C4-2B (cell line): Measurements from ENCODE around the gene TMEM88.

Experiments
- H3K27ac ChIP-seq: fragments of 450-650 bp; 2 replicates; pipeline ENCODE4 v1.5.1; 2017
- ZFX ChIP-seq: fragments of 450-650 bp; IDR thresholded peaks from 2 replicates; pipeline ENCODE4 v1.6.1; 2017
- TF ChIP-seq, protein P1 (sequence below): fragments of 450-650 bp; conservative IDR thresholded peaks from 2 replicates; pipeline ENCODE4 v1.5.1; 2017; ENCODE audit warnings: mild to moderate bottlenecking

TMEM88 gene

DNA sequence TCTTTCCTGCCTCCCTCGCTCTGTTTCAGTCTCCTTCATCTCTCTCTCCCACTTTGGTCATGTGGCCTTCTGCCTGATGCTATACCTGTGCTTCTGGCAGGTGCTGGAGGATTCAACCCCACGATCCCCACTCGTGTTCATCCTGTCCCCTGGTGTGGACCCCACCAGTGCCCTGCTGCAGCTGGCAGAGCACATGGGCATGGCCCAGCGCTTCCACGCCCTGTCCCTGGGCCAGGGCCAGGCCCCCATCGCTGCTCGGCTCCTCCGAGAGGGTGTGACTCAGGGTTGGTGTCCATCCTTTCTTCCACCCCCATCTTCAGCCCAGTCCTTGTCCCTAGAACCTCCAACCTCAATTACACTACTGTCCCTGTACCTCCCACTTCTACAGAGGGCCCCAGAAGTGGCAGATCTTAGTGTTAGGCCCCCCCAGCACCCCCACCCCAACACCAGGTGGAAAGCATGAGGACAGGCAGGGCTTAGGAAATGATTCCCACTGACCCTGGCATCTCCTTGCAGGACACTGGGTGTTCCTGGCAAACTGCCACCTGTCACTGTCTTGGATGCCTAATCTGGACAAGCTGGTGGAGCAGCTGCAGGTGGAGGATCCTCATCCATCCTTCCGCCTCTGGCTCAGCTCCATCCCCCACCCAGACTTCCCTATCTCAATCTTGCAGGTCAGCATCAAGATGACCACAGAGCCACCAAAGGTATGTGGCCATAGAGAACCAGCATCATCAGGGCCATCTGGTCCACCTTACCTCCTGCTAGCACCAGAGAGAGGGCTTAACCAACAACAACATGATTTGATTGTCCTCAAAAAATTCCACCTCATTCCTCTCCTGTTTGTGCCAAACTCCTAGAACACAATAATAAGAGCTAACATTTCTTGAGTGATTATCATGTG is 30.6 kb upstream of the TMEM88 start:
- no peak overlapping the region for H3K27ac ChIP-seq

DNA sequence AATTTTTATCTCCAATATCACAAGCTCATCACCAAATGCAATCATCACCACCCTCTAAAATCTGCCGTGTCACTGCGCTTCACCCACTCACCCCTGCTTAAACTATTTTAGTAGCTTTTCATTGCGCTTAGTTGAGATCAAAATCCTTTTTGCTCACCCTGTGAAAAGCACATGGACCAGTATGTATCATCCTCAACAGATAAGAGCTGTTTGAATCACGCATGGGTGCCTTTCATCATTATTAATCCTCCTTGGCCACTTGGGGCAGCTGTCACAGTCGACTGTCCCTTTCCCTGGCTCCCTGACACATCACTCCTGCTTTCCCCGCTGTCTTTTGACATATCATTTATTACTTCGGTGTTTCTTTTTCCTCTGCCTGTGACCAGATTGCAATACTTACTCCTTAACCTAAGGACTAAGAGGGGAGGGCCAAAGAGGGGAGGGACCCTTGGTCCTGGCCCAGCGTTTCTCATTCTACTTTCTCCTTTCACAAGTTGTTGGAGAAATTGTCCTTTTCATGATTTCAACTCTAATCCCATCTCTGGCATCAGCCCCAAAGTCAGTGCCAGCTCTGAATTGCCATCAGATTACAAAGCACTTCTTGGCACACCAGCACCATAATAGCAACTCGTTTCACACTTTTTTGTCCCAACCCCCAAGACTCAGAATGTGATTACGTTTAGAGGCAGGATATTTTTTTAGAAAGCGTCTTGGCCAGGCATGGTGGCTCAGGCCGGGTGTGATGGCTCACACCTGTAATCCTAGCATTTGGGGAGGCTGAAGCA is 29.5 kb upstream of the TMEM88 start:
- TF ChIP-seq, protein P1, sequence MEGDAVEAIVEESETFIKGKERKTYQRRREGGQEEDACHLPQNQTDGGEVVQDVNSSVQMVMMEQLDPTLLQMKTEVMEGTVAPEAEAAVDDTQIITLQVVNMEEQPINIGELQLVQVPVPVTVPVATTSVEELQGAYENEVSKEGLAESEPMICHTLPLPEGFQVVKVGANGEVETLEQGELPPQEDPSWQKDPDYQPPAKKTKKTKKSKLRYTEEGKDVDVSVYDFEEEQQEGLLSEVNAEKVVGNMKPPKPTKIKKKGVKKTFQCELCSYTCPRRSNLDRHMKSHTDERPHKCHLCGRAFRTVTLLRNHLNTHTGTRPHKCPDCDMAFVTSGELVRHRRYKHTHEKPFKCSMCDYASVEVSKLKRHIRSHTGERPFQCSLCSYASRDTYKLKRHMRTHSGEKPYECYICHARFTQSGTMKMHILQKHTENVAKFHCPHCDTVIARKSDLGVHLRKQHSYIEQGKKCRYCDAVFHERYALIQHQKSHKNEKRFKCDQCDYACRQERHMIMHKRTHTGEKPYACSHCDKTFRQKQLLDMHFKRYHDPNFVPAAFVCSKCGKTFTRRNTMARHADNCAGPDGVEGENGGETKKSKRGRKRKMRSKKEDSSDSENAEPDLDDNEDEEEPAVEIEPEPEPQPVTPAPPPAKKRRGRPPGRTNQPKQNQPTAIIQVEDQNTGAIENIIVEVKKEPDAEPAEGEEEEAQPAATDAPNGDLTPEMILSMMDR, result peak; percentile 64
- TF ChIP-seq ZFX, result no peak
- H3K27ac ChIP-seq, result peak overlapping the region; percentile 7; the same call in 1 of the 2 replicates

More for the DNA sequence above, 30.6 kb upstream of the TMEM88 start:
- no peak for TF ChIP-seq ZFX

DNA sequence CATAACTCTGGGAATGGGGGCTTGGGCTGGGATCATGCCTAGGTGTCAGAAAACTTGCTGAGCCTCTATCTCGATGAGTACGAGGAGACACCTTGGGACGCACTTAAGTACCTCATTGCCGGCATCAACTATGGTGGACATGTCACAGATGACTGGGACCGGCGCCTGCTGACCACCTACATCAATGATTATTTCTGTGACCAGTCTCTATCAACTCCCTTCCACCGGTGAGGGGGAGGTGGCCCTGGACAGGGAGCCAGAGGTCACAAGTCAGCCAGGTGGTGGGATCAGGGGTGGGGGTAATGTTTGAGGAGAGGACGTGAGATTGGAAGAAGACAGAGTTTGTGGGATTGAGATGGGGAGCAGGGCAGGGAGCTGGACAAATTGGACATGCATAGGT is 24.2 kb upstream of the TMEM88 start:
- TF ChIP-seq ZFX, result no peak
- TF ChIP-seq, protein P1, result no peak
- no peak overlapping the region for H3K27ac ChIP-seq

- TF ChIP-seq, protein P1, result no peak
- no peak for TF ChIP-seq ZFX
- no peak overlapping the region for H3K27ac ChIP-seq
These were observed 23.6 kb upstream of the TMEM88 start for GRCh38 chr17:7831233-7831632.

GRCh38 chr17:7832431-7832830 is 22.4 kb upstream of the TMEM88 start:
- no peak for TF ChIP-seq ZFX
- TF ChIP-seq, protein P1, result no peak
- H3K27ac ChIP-seq, result peak overlapping the region; percentile 100; the same call in 1 of the 2 replicates

DNA sequence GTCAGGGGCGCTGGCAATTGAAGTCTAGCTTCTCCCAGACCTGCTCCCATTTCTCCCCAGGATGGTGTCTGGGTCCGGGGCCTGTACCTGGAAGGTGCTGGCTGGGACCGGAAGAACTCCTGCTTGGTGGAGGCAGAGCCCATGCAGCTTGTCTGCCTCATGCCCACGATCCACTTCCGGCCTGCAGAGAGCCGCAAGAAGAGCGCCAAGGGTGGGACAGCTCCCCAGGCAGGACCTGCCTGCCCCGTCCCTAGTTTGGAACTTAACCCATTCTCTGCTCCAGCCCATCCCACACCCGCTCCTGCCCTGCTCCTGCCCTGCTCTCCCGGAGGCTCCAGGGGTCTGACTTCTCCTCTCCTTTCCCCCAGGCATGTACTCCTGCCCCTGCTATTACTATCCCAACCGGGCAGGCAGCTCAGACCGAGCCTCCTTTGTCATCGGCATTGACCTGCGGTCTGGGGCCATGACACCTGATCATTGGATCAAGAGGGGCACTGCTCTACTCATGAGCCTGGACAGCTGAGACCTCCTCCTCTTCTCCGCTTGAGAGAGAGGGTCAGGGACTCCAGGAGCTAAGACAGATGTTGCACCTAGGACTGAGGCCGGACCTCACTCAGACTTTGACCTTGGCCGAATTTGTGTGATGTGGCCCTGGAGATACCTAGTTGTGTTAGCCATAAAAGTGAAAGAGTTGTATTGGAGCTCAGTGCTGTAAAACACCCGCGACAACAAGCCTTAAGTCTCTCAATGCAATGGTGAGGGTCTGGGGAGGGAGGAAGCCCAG is 21.7 kb upstream of the TMEM88 start:
- TF ChIP-seq, protein P1, result no peak
- TF ChIP-seq ZFX, result no peak
- peak overlapping the region; percentile 100 for H3K27ac ChIP-seq

DNA sequence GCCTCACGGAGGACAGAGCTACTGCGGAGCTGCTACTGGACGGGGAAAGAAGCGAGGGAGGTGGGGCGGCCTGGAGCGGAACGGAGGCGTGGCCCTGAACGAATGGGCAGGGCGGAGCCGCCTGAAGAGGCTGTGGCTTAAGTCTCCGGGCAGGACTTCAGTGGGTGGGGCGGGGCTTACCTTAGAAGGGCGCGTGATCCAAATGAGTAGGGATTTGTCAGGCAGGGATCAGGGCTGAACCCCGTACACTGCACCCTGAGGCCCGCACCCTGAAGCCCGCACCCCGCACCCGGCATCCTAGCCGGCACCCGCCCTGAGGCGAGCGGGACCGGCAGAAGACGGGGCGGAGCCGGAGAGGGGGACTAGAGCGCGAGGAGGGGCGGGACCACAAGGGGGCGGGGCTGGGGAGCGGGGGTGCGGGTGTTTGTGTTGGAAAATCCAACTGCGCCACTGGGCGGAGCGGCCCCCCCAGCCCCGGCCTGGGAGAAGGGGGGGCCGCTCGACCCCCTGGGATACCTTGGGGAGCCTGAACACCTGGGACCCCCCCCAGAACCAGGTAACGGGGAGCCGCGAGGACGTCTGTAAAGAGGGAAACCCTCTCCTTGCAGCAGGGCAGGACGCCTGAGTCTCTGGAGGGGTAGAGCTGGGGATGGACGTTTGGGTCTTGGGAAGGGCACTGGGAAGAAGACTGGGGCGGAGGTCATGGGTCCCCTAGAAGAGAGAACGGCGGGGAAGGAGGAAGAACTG is 20.9 kb upstream of the TMEM88 start, which contains the start of gene KDM6B:
Gene KDM6B, plus strand, starts transcription at position 423 of the 747 bp plus-strand sequence. CDS start 11,338 bp downstream, outside the sequence.
- TF ChIP-seq, protein P1, result no peak
- no peak for TF ChIP-seq ZFX
- peak within 1 kb of the TSS; percentile 100 for H3K27ac ChIP-seq
